EH (cell line): Measurements from ENCODE around the gene IL17RD.

Experiments used
- DNase-seq: peaks from one replicate; pipeline ENCODE4 v3.0.0-alpha.2; 2015; ENCODE audit warnings: low read depth

Gene IL17RD

DNA sequence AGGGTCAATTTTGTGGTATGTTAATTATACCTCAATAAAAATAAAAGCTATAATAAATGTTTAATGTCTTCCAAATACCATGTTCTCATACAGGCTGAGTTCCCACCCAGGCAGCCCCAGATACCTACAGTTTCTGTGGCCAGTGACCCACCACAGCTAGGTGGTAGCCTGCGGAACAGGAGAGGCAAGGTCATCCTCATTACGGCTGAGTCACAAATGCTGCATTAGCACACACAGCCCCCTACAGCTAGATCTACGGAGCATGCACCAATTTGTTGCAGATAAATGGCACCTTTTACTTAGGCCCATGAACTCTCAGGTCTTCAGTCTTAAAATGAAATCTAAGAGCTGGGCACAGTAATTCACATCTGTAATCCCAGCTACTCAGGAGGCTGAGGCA lies 99.6 kb downstream of the IL17RD start:
- DNase-seq = no peak

DNA sequence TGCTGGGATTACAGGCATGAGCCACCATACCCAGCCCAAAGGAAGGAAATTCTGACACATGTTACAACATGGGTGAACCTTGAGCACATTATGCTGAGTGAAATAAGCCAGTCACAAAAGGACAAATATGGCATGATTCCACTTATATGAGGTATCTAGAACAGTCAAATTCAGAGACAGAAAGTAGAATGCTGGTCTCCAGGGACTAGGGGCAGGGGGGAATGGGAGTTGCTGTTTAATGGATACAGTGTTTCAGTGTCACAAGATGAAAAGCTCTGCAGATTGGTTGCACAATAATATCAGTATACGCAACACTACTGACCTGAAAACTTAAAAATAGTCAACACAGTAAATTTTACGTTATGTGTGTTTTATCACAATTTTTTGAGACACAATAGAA lies 100.6 kb downstream of the IL17RD start:
- DNase-seq = no peak

DNA sequence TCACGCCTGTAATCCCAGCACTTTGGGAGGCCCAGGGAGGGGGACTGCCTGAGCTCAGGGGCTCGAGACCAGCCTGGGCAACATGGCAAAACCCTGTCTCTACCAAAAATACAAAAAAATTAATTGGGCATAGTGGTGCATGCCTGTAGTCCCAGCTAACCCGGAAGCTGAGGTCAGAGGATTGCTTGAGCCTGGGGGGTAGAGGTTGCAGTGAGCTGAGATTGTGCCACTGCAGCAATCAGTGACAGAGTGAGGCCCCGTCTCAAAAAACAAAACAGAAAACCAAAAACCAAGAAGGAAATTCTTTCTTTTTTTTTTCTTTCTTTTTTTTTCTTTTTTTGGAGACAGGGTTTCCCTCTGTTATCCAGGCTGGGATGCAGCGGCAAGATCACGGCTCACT lies 101.2 kb downstream of the IL17RD start:
- DNase-seq = no peak

DNA sequence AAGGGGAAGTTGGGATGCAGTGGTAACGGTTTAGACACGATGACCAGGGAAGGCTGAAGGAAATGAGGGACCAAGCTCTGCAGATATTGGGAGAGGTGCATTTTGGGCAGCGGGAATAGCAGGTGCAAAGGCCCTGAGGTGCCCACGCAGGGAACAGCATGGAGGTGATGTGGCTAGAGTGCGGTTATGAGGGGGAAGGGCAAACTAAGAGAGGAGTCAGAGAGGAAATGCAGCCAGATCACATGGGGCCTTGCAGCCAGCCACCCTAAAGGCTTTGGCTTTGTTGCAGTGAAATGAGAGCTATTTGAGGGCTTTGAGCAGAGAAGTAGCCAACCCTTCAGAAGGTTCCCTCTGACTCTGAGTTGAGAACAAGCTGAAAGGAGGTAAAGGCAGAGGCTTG lies 102.1 kb downstream of the IL17RD start:
- DNase-seq = no peak

DNA sequence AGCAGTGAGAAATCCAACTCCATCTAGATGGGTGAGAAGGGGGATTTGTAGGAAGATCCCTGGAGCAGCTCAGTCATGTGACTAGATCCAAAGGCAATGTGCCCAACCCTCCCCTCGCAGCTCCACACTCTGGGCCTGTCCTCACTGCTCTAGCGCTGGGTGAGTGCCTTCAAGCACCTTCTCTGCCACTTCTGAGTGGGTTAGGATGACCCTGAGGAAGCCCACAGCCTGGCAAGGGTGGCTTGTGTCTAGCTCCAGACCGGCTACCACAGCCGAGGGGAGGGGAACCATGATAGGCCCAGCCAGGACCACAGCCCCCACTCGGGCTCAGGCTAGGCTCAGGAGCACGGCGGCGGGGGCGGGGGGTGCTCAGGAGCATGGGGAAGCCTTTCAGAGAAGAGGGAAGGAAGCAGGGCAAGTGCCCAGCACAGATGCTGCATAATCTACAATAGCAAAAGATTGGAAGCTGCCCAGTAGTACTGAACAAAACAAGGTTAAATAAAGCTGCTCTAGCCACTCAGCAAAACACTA lies 103.0 kb downstream of the IL17RD start:
- DNase-seq = no peak

DNA sequence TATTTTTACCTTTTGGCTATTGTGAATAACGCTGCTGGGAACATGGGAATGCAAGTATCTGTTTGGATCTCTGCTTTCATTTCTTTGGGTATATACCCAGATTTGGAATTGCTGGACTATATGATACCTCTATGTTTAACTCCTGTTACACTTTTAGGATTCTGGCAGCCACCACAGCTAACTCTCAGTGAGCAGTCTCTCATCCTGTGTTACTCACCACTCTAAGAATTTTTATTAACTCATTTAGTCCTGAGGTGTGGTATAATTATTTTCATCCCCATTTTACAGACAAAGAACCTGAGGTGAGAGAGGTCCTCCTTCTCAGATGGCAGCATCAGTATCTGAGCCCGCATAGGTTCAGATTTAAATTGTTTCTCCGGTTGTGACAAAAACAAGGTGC lies 103.6 kb downstream of the IL17RD start:
- DNase-seq = no peak

DNA sequence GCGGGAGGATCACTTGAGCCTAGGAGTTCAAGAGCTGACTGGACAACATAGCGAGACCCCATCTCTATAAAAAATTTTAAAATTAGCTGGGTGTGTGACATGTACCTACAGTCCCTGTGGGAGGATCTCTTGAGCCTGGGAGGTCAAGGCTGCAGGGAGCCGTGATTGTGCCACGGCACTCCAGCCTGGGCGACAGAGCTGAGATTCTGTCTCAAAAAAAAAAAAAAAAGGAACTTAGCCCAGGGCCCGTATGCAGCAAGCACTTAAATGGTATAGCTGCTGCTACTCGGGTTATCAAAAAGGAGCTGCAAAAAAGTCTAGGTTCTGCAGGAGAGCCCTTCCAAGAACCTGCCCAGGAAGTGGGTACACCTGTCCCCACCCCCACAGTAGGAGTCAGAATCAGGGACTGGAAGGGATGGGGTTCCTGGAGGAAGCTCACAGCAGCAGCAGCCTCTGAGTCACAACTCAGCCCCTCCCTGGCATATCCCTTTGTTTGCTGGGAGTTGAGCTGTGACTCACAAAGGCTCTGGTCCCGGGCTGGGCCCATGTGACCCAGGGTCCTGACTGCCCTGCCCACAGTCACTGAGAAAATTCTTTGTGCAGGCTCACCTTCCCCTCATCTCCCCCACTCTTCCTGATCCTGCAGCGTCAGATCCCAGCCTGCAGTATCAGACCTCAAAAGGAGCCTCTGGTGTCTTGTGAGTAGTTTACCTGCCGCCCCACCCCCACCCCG lies 104.9 kb downstream of the IL17RD start, which contains the start of gene SPATA12:
SPATA12 (plus strand) TSS at position 576 of the 733 bp plus-strand sequence. CDS start 13,031 bp downstream, outside the sequence.
- DNase-seq = peak; percentile 68

DNA sequence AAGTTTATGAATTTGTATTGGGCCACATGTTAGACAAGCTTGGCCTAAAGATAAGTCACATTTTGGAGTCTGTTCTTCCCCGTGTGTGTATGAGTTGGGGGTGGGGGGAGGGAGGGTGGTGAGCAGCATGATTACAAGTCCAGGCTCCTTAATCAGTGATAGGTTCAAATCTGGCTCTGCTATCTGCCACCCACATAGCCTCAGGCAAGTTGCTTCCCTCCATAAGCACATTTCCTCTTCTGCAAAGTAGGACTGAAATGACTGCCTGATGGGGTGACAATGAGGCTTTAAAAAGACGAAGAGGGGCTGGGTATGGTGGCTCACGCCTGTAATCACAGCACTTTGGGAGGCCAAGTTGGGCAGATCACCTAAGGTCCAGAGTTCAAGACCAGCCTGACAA lies 105.7 kb downstream of the IL17RD start:
- DNase-seq = peak; percentile 9

DNA sequence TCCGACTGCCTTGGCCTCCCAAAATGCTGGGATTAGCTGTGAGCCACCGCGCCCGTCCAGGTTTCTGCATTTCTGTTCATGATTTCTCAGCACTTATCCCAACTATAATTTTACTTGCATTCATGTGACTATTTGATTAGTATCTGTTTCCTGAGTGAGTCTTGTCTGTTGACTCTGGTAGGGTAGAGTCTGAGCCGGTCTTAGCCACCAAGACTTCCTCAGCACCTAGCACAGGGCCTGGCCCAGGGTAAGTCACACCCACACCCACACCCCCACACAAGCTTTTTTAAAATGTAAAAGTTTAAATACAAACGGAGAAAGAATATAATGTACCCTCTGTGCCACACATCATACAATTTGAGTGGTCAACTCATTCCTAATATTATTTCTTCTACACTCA lies 107.8 kb downstream of the IL17RD start:
- no peak for DNase-seq

DNA sequence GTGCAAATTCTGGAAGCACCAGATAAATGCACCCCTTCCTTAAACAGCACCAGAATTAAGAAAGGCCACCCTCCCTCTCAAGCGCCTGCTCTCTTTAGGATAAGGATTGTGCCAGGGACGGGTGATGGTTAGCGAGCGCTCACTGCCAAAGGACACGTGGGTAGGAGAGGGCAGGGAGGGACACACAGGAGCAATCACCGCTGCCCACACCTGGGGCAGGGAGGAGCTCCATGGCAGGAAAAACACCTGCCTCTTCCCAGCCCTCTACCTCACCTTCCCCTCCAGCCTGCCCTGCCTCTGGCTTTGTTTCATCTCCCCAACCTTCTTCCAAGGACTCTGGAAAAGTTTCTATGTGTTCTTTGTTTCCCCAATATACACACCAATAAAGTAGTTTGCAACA lies 112.0 kb downstream of the IL17RD start:
- DNase-seq = no peak

DNA sequence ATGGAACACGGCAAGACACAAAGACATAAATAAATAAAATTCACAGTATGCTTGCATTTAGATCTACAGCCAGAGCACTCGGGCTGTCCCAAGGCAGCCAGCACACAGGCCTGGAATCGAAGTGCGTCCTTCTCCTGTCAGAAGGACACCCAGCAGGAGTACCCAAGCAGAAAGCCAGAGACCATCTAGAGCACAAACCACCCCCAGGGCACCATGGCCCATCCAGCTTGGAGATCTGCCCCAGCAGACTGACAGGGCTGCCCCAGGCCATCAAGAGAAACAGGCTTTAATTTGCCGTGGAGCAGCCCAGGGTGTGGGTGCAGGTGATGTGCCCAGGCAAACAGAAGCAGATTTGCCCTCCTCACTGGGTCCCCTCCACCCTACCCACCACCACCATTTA lies 112.5 kb downstream of the IL17RD start:
- no peak for DNase-seq

DNA sequence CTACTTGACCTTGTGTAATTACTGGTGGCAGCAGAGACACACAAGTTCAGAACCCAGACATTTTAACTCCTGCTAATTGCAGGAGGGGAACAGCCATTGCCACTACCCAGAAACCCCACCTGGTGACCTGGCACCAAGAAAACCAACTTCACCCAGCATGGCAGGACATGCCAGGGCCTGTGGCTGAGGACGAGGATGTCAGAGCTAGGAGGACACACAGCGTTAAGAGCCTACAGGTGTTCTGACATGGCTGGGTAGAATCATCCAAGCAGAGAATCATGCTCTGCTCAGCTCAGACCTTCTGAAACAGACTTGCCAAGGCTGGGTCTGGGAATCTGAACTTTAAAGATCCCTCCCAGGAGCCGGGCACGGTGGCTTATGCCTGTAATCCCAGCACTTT lies 116.4 kb downstream of the IL17RD start:
- DNase-seq = no peak

DNA sequence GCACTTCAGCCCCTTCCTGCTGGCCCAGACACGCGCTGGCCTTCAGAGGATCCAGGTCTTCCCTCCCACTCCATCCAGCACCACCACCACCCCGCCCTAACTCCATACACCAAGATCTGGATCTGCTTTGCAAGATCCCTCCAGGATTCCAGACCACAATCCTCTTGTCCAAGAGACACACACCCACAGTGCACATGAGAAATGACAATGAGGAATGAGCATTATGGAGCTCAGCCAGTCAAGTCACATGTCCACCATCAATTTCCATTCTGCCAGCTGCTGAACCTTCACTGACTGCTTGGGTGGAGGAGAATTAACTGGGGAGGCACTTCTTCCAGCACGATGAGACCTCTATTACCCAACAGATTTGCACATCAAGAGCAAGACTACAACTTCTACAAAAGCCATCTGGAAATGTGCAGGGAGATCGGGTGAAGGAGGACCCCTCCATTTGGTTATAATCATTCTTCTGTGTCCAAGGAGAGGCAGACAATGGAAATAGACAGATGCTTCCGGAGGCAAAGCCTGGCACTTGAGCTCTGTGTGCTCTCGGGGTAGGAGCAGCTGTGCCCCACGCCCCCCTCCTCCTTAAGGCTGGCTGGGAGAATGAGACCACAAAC lies 117.0 kb downstream of the IL17RD start:
- DNase-seq = no peak

DNA sequence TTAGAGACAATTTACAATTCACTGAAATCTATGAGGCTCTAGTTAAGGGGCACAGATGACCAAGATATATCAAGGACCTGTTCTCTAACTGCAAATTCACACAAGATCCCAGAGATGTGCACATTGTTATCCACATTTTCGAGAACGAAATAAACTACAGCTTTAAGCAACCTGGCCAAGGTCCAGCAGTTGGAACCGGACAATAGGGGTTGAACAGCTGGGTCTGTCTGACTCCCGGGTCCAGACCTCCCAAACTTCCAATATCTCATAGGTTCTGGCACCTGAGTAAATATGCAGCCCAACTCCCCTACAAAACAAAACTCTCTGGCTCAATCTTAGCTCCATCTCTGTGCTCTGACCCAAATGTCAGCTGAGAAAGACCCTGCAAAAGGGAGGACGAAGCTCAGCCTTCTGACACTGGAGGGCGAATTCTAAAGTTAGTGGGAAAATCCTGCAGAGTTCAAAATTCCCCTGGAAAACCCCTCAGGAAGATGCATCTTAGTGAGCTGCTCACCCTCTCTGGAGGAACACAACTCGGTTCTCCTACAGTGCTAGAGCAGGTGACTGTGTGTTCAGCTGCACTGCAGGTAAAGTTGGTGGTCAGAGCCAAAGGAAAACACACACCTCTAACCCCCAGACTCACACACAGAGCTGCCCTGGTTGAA lies 118.9 kb downstream of the IL17RD start:
- no peak for DNase-seq

DNA sequence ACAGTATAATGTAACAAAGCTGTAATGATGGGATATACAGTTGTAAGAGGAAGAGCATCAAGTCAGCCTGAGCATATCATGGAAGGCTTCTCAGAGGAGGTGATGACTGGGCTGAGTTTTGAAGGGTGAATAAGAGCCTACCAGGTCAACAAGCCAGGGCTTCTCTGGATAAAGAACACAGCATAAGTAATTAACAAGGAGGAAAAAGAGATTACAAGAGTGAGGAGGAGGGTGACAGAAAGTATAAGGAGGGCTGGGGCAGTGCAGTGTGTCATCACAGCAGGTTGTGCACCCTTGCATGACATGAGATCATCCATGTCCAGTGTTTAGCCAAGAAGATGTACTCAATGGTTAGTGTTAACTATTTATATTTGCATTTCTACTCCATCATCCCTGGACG lies 121.6 kb downstream of the IL17RD start:
- DNase-seq = no peak

DNA sequence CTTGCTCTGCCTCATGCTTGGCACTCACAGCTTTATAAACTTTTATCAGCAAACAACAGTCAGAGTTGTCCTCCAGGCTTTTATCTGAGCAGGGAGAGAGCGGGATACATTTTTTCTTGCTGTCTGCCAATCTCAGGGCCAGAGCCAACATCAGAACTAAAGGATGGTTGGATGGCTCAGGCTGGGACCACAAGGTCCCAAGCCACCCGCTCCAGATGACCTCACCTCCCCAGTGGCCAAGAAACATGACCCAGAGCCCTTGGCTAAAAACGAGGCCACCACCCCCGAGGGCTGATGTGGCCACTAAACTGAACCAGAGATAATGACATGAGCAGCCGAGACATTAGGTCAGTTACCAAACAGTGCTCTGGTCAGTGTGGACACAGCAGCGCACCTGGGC lies 123.5 kb downstream of the IL17RD start:
- DNase-seq = no peak
